AG09309 (cell line): Measurements from ENCODE around the gene GPR161.

Experiments
- DNase-seq: peaks from one replicate; pipeline ENCODE4 v3.0.0-alpha.2; 2010; ENCODE audit warnings: low read depth
- H3K4me3 ChIP-seq: 2 replicates; pipeline ENCODE4 v1.5.1; 2011; ENCODE audit warnings: mild to moderate bottlenecking, low read depth, low read length, moderate library complexity; ENCODE audit not compliant: control insufficient read depth
- CTCF ChIP-seq: IDR thresholded peaks from 2 replicates; pipeline ENCODE4 v1.5.1; 2011; ENCODE audit warnings: mild to moderate bottlenecking, low read depth, low read length, inconsistent platforms; ENCODE audit not compliant: insufficient read depth, control insufficient read depth; ENCODE audit errors: missing control alignments

Gene GPR161

GRCh38 chr1:168137515-168137821 lies 738 bp upstream of the GPR161 start:
- no peak for TF ChIP-seq CTCF
- H3K4me3 ChIP-seq, result peak overlapping the region; percentile 89
- no peak for DNase-seq

GRCh38 chr1:168135921-168136708 lies 615 bp downstream of the GPR161 start:
- TF ChIP-seq CTCF, result no peak
- H3K4me3 ChIP-seq, result peak overlapping the region; percentile 89
- DNase-seq, result no peak

GRCh38 chr1:168135116-168135920 lies 1.4 kb downstream of the GPR161 start:
- peak overlapping the region; percentile 89 for H3K4me3 ChIP-seq
- TF ChIP-seq CTCF, result no peak
- no peak for DNase-seq

- H3K4me3 ChIP-seq, result no peak overlapping the region
- TF ChIP-seq CTCF, result no peak
- no peak for DNase-seq
Observed at GRCh38 chr1:168134642-168135041, 2.1 kb downstream of the GPR161 start.

GRCh38 chr1:168134132-168134531 lies 2.6 kb downstream of the GPR161 start:
- no peak for TF ChIP-seq CTCF
- H3K4me3 ChIP-seq, result no peak overlapping the region
- no peak for DNase-seq

GRCh38 chr1:168129933-168130332 lies 6.8 kb downstream of the GPR161 start:
- H3K4me3 ChIP-seq, result no peak overlapping the region
- no peak for DNase-seq
- TF ChIP-seq CTCF, result no peak
